Astrocyte of the spinal cord (primary cell): ENCODE measurements around the gene TNKS2.
"Not testable (repeated sequence)": the region's sequence is repeated elsewhere in the genome, so short reads cannot be mapped to it uniquely, and the experiment has no call there.

Source experiments
- DNase-seq: peaks from one replicate; pipeline ENCODE4 v3.0.0; 2011; ENCODE audit warnings: low read depth, low spot score
- H3K4me3 ChIP-seq: 2 replicates; pipeline ENCODE4 v1.5.1; 2011; ENCODE audit warnings: low read depth, mild to moderate bottlenecking, low read length, moderate library complexity
- in situ Hi-C: cut with HindIII; loops from 2 replicates; pipeline ENCODE4 v1.10.0; 2017; ENCODE audit warnings: low sequenced_read_pairs
- TF ChIP-seq, protein P1 (sequence below): IDR thresholded peaks from 2 replicates; pipeline ENCODE4 v1.5.1; 2012; ENCODE audit warnings: low read depth, mild to moderate bottlenecking, low read length, inconsistent platforms

The TNKS2 gene

DNA sequence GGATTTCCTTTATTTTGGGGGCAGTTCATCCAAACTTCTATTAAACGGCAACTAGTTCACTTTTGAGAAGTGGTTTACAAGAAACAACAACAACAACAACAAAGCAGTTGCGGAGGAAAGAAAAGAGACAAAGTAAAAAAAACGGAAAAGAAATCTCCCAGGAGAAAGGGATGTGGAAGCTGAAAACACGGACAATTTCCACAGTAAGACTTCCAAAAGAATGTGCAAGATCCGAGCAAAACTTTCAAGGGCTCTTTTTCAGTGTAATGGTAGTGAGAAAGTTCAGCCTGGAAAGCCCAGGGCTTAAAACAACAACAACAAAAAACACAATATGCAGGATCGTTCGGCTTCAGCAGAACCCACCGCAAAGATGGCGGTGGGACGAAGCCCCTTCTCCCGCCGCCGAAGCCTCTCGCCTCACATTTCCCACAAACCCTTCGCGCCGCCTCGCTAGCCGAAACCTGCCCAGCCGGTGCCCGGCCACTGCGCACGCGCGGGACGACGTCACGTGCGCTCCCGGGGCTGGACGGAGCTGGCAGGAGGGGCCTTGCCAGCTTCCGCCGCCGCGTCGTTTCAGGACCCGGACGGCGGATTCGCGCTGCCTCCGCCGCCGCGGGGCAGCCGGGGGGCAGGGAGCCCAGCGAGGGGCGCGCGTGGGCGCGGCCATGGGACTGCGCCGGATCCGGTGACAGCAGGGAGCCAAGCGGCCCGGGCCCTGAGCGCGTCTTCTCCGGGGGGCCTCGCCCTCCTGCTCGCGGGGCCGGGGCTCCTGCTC, at the start of gene TNKS2:
Gene TNKS2, plus strand, starts transcription at position 553 of the 775 bp plus-strand sequence. CDS start 265 bp downstream, outside the sequence.
- DNase-seq, result peak; percentile 96
- TF ChIP-seq, protein P1, sequence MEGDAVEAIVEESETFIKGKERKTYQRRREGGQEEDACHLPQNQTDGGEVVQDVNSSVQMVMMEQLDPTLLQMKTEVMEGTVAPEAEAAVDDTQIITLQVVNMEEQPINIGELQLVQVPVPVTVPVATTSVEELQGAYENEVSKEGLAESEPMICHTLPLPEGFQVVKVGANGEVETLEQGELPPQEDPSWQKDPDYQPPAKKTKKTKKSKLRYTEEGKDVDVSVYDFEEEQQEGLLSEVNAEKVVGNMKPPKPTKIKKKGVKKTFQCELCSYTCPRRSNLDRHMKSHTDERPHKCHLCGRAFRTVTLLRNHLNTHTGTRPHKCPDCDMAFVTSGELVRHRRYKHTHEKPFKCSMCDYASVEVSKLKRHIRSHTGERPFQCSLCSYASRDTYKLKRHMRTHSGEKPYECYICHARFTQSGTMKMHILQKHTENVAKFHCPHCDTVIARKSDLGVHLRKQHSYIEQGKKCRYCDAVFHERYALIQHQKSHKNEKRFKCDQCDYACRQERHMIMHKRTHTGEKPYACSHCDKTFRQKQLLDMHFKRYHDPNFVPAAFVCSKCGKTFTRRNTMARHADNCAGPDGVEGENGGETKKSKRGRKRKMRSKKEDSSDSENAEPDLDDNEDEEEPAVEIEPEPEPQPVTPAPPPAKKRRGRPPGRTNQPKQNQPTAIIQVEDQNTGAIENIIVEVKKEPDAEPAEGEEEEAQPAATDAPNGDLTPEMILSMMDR, result no peak
- peak within 1 kb of the TSS; percentile 97 for H3K4me3 ChIP-seq
- in situ Hi-C loops, result no loop called here

DNA sequence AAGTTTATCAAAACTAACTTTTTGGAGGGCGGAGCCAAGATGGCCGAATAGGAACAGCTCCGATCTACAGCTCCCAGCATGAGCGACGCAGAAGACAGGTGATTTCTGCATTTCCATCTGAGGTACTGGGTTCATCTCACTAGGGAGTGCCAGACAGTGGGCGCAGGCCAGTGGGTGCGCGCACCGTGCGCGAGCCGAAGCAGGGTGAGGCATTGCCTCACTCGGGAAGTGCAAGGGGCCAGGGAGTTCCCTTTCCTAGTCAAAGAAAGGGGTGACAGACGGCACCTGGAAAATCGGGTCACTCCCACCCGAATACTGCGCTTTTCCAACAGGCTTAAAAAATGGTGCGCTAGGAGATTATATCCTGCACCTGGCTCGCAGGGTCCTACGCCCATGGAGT, 48.6 kb upstream of the TNKS2 start:
- in situ Hi-C loops, H3K4me3 ChIP-seq: not testable (repeated sequence)

DNA sequence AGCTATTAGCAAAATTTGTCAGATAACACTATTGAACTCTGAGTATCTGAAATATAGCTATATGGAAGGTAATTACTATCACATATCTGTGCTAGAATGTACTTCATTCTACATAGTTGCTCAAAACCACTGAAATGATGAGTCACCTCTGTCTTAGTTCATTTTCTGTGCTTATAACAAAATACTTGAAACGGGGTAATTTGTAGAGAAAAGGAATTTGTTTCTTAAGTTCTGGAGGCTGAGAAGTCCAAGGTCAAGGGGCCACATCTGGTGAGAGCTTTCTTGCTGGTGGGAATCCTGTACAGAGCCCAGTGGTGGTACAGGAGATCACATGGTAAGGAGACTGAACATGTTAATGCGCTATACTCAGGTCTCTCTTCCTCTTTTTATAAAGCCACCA, 41.9 kb upstream of the TNKS2 start:
- H3K4me3 ChIP-seq, result no peak overlapping the region
- DNase-seq, result peak; percentile 85
- in situ Hi-C loops, result no loop called here
- TF ChIP-seq, protein P1, result no peak

More for the DNA sequence above, 48.6 kb upstream of the TNKS2 start:
- DNase-seq, result not testable (repeated sequence)

DNA sequence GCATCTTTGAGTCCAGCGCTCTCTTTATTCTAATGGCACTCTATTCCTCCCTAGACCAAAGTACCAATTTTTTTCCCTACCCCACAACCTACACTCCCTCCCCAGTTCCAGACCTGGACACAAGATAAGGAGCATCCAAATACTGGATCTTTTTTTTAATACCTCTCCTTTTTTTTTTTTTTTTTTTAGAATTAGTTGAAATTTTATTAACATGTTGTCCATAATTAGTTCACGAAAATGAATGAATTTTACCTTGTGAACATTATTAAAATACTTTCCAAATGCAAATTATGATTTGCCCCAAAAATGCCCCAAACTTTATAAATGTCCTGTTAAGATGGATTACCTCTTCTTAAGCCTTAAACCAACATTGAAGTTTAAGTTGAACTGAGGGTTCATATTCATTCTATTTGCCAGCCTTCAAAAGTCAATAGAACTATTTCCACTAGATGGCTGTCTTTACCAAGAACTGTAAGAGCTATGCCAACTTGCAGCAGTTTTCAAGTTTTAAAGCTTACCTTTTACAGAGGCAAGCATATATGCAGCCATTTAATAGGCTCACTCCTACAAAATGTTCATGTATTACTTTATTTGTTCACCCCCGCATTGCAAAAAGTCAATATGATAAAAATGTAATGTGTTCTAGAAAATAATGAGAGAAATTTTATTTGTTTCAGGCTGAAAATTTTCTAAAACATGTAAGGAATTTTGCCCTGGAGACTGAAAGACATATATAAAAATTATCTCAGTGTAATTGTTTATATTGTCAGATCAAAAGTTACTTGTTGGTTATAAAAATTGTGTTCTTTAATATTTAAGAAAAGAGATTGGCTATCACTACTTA, 39.7 kb upstream of the TNKS2 start:
- TF ChIP-seq, protein P1, result peak; percentile 48
- no peak overlapping the region for H3K4me3 ChIP-seq
- in situ Hi-C loops, result no loop called here
- DNase-seq, result peak; percentile 79

DNA sequence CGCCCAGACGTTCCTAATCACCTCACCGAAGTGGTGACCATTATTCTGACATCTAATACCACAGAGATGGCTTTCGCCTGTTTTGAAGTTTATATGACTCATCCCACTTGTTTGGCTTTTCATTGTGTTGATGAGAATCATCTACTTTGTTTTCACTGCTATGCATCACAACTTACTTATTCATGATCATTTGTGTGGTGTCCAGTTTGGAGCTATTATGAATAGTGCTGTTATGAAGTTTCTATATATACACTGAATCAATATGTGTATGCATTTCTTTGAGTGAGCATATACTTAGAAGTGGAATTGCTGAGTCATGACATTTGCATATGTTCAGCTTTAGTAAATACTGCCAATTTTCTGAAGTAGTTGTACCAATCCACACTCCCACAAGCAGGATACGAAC, 38.6 kb upstream of the TNKS2 start:
- in situ Hi-C loops, result no loop called here
- no peak overlapping the region for H3K4me3 ChIP-seq
- peak; percentile 11 for DNase-seq
- TF ChIP-seq, protein P1, result no peak

DNA sequence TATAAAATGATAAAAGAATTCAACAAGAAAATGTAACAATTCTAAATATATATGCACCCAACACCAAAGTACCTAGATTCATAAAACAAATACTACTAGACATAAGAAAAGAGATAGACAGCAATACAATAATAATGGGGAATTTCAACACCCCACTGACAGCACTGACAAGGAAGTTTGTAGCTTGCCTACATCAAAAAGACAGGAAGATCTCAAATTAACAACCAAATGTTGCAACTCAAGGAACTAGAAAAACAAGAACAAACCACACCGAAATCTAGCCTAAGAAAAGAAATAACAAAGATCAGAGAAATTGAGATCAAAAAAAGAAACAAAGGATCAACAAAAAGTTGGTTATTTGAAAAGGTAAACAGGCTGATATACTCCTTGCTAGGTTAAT, 36.5 kb upstream of the TNKS2 start:
- no peak overlapping the region for H3K4me3 ChIP-seq
- TF ChIP-seq, protein P1, result no peak
- in situ Hi-C loops, result no loop called here
- DNase-seq, result no peak

DNA sequence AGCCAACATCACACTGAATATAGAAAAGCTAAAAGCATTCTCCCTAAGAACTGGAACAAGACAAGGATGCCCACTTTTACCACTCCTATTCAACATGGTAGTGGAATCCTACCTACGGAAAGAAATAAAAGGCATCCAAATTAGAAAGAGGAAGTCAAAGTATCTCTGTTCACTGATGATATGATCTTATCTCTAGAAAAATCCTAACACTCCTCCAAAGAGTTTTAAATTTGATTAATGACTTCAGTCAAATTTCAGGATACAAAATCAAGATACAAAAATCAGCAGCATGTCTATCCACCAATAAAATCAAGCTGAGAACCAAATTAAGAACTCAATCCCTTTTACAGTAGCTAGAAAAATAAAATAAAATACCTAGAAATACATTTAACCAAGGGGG, 35.3 kb upstream of the TNKS2 start:
- DNase-seq, result no peak
- in situ Hi-C loops, result no loop called here
- TF ChIP-seq, protein P1, result no peak
- no peak overlapping the region for H3K4me3 ChIP-seq
